ENCODE data around the gene EFNB1.

GRCh38 chrX:68820476-68821110 lies 8.2 kb upstream of the EFNB1 start:
- TF ChIP-seq EZH2 (IDR thresholded peaks at IDR 0.05; ENCODE audit: low read depth) (no peak), CTCF (conservative IDR thresholded peaks at IDR 0.05) (no peak)
